ENCODE measurements around the gene HSD17B8. TPM values are rescaled to one million over a fixed set of nuclear protein-coding genes. Genes with fewer than 3 reads are reported as not detected.

HSD17B8 gene
- total RNA-seq, 1 experiment from 2014 or later = 22.0 TPM

- H2AFZ ChIP-seq (ENCODE audit: low read depth, low read length, poor library complexity, severe bottlenecking) = no peak overlapping the region
- no peak for DNase-seq (ENCODE audit: low read depth, low spot score)
- intact Hi-C loops (cut with micrococcal nuclease) = no loop called here
- H3K9me2 ChIP-seq (ENCODE audit: insufficient read depth) = no peaks in the 10 kb centered on the region
- H3K4me1 ChIP-seq (ENCODE audit: control insufficient read depth in 1 of 2, insufficient read depth in 2 of 2, low read length in 2 of 2) = peaks cover 2 to 4% of the 10 kb centered on the region in 2 experiments; a peak in 2 of 4 replicates
- ChIA-PET RAD21 (ENCODE audit: low non-redundant PET in 1 of 2, low total read pairs in 2 of 2, uncharacterized antibody in 2 of 2, unreplicated experiment in 2 of 2) (no interaction called here), POLR2A (no interaction called here), CTCF (interaction anchor here (1.2 kb wide), 1 partner anchor 8 kb away, joined by 3 read pairs; no protein-coding TSS in a partner anchor)
- ATAC-seq = no peak
- H3K27ac ChIP-seq (ENCODE audit: low read depth, low read length) = no peak overlapping the region
- no peaks in the 10 kb centered on the region for H3K27me3 ChIP-seq (ENCODE audit: insufficient read depth, low read length)
- H4K20me1 ChIP-seq (ENCODE audit: insufficient read depth) = no peaks in the 10 kb centered on the region
- no peaks in the 10 kb centered on the region for H3K36me3 ChIP-seq (ENCODE audit: control insufficient read depth in 1 of 2, insufficient read depth in 2 of 2, low read length in 2 of 2)
- H3K4me3 ChIP-seq (replicated peaks in 1 of 2; ENCODE audit: low read depth in 1 of 2, low read length in 2 of 2) = no peak overlapping the region
- no peaks in the 10 kb centered on the region for H3K79me2 ChIP-seq (ENCODE audit: insufficient read depth, low read length)
- H3K9ac ChIP-seq (ENCODE audit: low read length) = no peak overlapping the region
- no peak overlapping the region for H3K4me2 ChIP-seq (ENCODE audit: low read length)
- H3K9me3 ChIP-seq (ENCODE audit: control insufficient read depth in 1 of 2, insufficient read depth in 1 of 2, low read depth in 1 of 2, low read length in 2 of 2) = no peaks in the 10 kb centered on the region
- no peak for TF ChIP-seq ELF1 (IDR thresholded peaks at IDR 0.05; ENCODE audit: borderline replicate concordance, low read depth)
- BruUV-seq (replicated peaks) = no TSS peak
Measured at GRCh38 chr6:33241968-33242367, 37.5 kb downstream of the HSD17B8 start.

- ChIA-PET POLR2A (no interaction called here), CTCF (no interaction called here), RAD21 (ENCODE audit: low non-redundant PET in 1 of 2, low total read pairs in 2 of 2, uncharacterized antibody in 2 of 2, unreplicated experiment in 2 of 2) (no interaction called here)
- ATAC-seq (no peak), DNase-seq (ENCODE audit: low read depth, low spot score) (no peak)
- H3K36me3 ChIP-seq (ENCODE audit: control insufficient read depth in 1 of 2, insufficient read depth in 2 of 2, low read length in 2 of 2) = no peaks in the 10 kb centered on the region
- no peak overlapping the region for H2AFZ ChIP-seq (ENCODE audit: low read depth, low read length, poor library complexity, severe bottlenecking)
- intact Hi-C loops (cut with micrococcal nuclease) = no loop called here
- no peaks in the 10 kb centered on the region for H3K79me2 ChIP-seq (ENCODE audit: insufficient read depth, low read length)
- H3K4me3 ChIP-seq (replicated peaks in 1 of 2; ENCODE audit: low read depth in 1 of 2, low read length in 2 of 2) = no peak overlapping the region
- H3K27ac ChIP-seq (ENCODE audit: low read depth, low read length) = no peak overlapping the region
- H3K27me3 ChIP-seq (ENCODE audit: insufficient read depth, low read length) = no peaks in the 10 kb centered on the region
- H4K20me1 ChIP-seq (ENCODE audit: insufficient read depth) = no peaks in the 10 kb centered on the region
- no peaks in the 10 kb centered on the region for H3K9me2 ChIP-seq (ENCODE audit: insufficient read depth)
- BruUV-seq (replicated peaks) = no TSS peak
- no peak overlapping the region for H3K4me2 ChIP-seq (ENCODE audit: low read length)
- no peaks in the 10 kb centered on the region for H3K9me3 ChIP-seq (ENCODE audit: control insufficient read depth in 1 of 2, insufficient read depth in 1 of 2, low read depth in 1 of 2, low read length in 2 of 2)
- H3K4me1 ChIP-seq (ENCODE audit: control insufficient read depth in 1 of 2, insufficient read depth in 2 of 2, low read length in 2 of 2) = peaks cover 6 to 16% of the 10 kb centered on the region in 2 experiments; a peak in 3 of 4 replicates
- no peak overlapping the region for H3K9ac ChIP-seq (ENCODE audit: low read length)
- TF ChIP-seq EZH2 (IDR thresholded peaks at IDR 0.05) = no peak
- no peak for TF ChIP-seq MAX (IDR thresholded peaks at IDR 0.05)
- no peak for TF ChIP-seq ZFX (IDR thresholded peaks at IDR 0.05)
- no peak for TF ChIP-seq EGR1 (IDR thresholded peaks at IDR 0.05; ENCODE audit: low read depth)
- TF ChIP-seq REST (IDR thresholded peaks at IDR 0.05; ENCODE audit: low read depth) = no peak
- no peak for TF ChIP-seq TCF7L2 (IDR thresholded peaks at IDR 0.05; ENCODE audit: borderline replicate concordance, extremely low read depth, insufficient read depth, insufficient read length)
- no peak for TF ChIP-seq JUND (IDR thresholded peaks at IDR 0.05)
- no peak for TF ChIP-seq POLR2AphosphoS5 (IDR thresholded peaks at IDR 0.05; ENCODE audit: low read depth, low read length)
- TF ChIP-seq ZBTB33 (IDR thresholded peaks at IDR 0.05; ENCODE audit: extremely low read depth, insufficient replicate concordance, low read length) = no peak
- TF ChIP-seq SIN3A (IDR thresholded peaks at IDR 0.05; ENCODE audit: low read depth) = no peak
- TF ChIP-seq EZH2phosphoT487 (IDR thresholded peaks at IDR 0.05; ENCODE audit: borderline replicate concordance) = no peak
- TF ChIP-seq CTCF (IDR thresholded peaks at IDR 0.05 in 2 of 3, conservative IDR thresholded peaks at IDR 0.05 in 1 of 3; ENCODE audit: borderline replicate concordance in 1 of 3, insufficient read depth in 1 of 3, low read depth in 2 of 3, low read length in 2 of 3) = no peak
Measured at GRCh38 chr6:33243476-33243875, 39.0 kb downstream of the HSD17B8 start.

Measured in HCT116 (cell line).